HepG2 (cell line): ENCODE results near the gene MED15. TPM values are rescaled to one million over a fixed set of nuclear protein-coding genes. Genes with fewer than 3 reads are reported as not detected.

Experiments used
- AKNA ChIP-seq: sonication (generic); formaldehyde crosslinking; IDR thresholded peaks from 2 replicates; pipeline ENCODE4 v1.4.0; 2020; ENCODE audit warnings: missing genetic modification reagents, borderline replicate concordance
- CBX2 ChIP-seq, 2 experiments: fragments of 200-600 bp in 1 of 2; sonication (generic); formaldehyde crosslinking in 1 of 2; IDR thresholded peaks; 2 replicates each; pipeline versions ENCODE4 v1.7.0 to v1.8.1; 2018 to 2022; ENCODE audit warnings: low read depth in 2 of 2, low read length in 1 of 2, mild to moderate bottlenecking in 1 of 2, missing genetic modification reagents in 1 of 2
- EP300 ChIP-seq, 3 experiments: sonication (generic) in 1 of 3; formaldehyde crosslinking in 1 of 3; IDR thresholded peaks; 2 replicates each; pipeline versions ENCODE4 v1.5.1 to v1.6.1; 2011 to 2020; ENCODE audit warnings: low read depth in 2 of 3, low read length in 2 of 3, borderline replicate concordance in 1 of 3, improper control_type of control experiment in 1 of 3, mild to moderate bottlenecking in 1 of 3, missing genetic modification reagents in 1 of 3, moderate library complexity in 1 of 3
- NPAS2 ChIP-seq: sonication (generic); formaldehyde crosslinking; IDR thresholded peaks from 2 replicates; pipeline ENCODE4 v1.8.0; 2022; ENCODE audit warnings: mild to moderate bottlenecking, missing genetic modification reagents, borderline replicate concordance
- POLR2AphosphoS5 ChIP-seq: IDR thresholded peaks from 2 replicates; pipeline ENCODE4 v1.6.1; 2012; ENCODE audit warnings: low read depth, low read length
- RFXAP ChIP-seq: sonication (generic); formaldehyde crosslinking; IDR thresholded peaks from 2 replicates; pipeline ENCODE4 v1.4.0; 2020; ENCODE audit warnings: missing genetic modification reagents, borderline replicate concordance
- SP5 ChIP-seq: IDR thresholded peaks from 2 replicates; pipeline ENCODE4 v1.6.1; 2016; ENCODE audit warnings: low read depth, borderline replicate concordance
- SRF ChIP-seq: IDR thresholded peaks from 2 replicates; pipeline ENCODE4 v1.6.1; 2011; ENCODE audit warnings: mild to moderate bottlenecking, low read depth, low read length, moderate library complexity
- THAP9 ChIP-seq: sonication (generic); formaldehyde crosslinking; IDR thresholded peaks from 2 replicates; pipeline ENCODE4; 2020; ENCODE audit warnings: missing genetic modification reagents, mild to moderate bottlenecking, borderline replicate concordance
- ZKSCAN5 ChIP-seq: sonication (generic); formaldehyde crosslinking; IDR thresholded peaks from 2 replicates; pipeline ENCODE4 v1.5.1; 2020; ENCODE audit warnings: mild to moderate bottlenecking, missing genetic modification reagents
- ZMYM4 ChIP-seq: sonication (generic); formaldehyde crosslinking; IDR thresholded peaks from 2 replicates; pipeline ENCODE4 v1.8.1; 2023; ENCODE audit warnings: mild to moderate bottlenecking, missing genetic modification reagents
- ZNF232 ChIP-seq: sonication (generic); formaldehyde crosslinking; IDR thresholded peaks from 2 replicates; pipeline ENCODE4 v1.4.0; 2020; ENCODE audit warnings: missing genetic modification reagents, borderline replicate concordance
- ZNF782 ChIP-seq: sonication (generic); formaldehyde crosslinking; IDR thresholded peaks from 2 replicates; pipeline ENCODE4 v1.4.0; 2020; ENCODE audit warnings: missing genetic modification reagents, mild to moderate bottlenecking, borderline replicate concordance
- ZNF784 ChIP-seq: sonication (generic); formaldehyde crosslinking; IDR thresholded peaks from 2 replicates; pipeline ENCODE4 v1.5.1; 2020; ENCODE audit warnings: missing genetic modification reagents, mild to moderate bottlenecking, borderline replicate concordance
- ZNF792 ChIP-seq: IDR thresholded peaks from 2 replicates; pipeline ENCODE4 v1.6.1; 2016
- polyA plus RNA-seq, 8 experiments: library from polyadenylated mRNA; depleted of rRNA in 3 of 8; stranded (reverse) in 7 of 8; unstranded in 1 of 8; fragments of >200 nt; fragmentation: Illumina TruSeq in 4 of 8; extraction: Trizol in 4 of 8; gene quantifications; 2 replicates each; pipeline versions ENCODE4 v1.2.1 to v1.2.3, GENCODE V29; 2011 to 2016; ENCODE audit warnings: low read depth in 4 of 8, missing spikeins in 1 of 8, mixed read lengths in 1 of 8; ENCODE audit not compliant: insufficient read depth in 1 of 8
- total RNA-seq, 5 experiments: library from RNA; depleted of rRNA; stranded (reverse); fragments of >200 nt; fragmentation: Illumina TruSeq; extraction: Trizol; gene quantifications; 2 replicates each; pipeline ENCODE4 v1.2.3, GENCODE V29; 2016; ENCODE audit warnings: low read depth in 1 of 5
- TF ChIP-seq, protein P1 (sequence below): sonication (generic); formaldehyde crosslinking; IDR thresholded peaks from 2 replicates; pipeline ENCODE4 v1.4.0; 2020; ENCODE audit warnings: missing genetic modification reagents

Gene MED15
- total and polyA plus RNA-seq, 2 of the 13 experiments (the other 11 are each of a cell fraction or from before 2014, with no cell fraction given): 14.3 to 27.0 TPM

- no peak for TF ChIP-seq SP5 (CRISPR knock-in tag)
- peak; percentile 88 for TF ChIP-seq POLR2AphosphoS5
- TF ChIP-seq ZNF782 (CRISPR knock-in tag): peak; percentile 80
- peak; percentile 66 for TF ChIP-seq ZMYM4 (CRISPR knock-in tag)
- TF ChIP-seq NPAS2: no peak
- no peak for TF ChIP-seq CBX2 (IDR thresholded peaks at IDR 0.05; ENCODE audit: low read depth, low read length)
- TF ChIP-seq CBX2 (CRISPR knock-in tag; IDR thresholded peaks at IDR 0.05; ENCODE audit: low read depth): no peak
- TF ChIP-seq SRF: 0 out of 2 replicates have a peak, but pooled peaks have one; percentile 16
- TF ChIP-seq ZKSCAN5: no peak
- 0 out of 2 replicates have a peak, but pooled peaks have one; percentile 46 for TF ChIP-seq ZNF232 (CRISPR knock-in tag)
- TF ChIP-seq ZNF792 (CRISPR knock-in tag): peak; percentile 87
- TF ChIP-seq EP300 (IDR thresholded peaks at IDR 0.05; ENCODE audit: low read depth in 2 of 2, low read length in 2 of 2): peak in 1 of 2 experiments; percentile 25; a peak in 1 of 4 replicates
- TF ChIP-seq EP300 (CRISPR knock-in tag; IDR thresholded peaks at IDR 0.05; ENCODE audit: borderline replicate concordance): no peak; the same call in 1 of the 2 replicates
- TF ChIP-seq, protein P1, sequence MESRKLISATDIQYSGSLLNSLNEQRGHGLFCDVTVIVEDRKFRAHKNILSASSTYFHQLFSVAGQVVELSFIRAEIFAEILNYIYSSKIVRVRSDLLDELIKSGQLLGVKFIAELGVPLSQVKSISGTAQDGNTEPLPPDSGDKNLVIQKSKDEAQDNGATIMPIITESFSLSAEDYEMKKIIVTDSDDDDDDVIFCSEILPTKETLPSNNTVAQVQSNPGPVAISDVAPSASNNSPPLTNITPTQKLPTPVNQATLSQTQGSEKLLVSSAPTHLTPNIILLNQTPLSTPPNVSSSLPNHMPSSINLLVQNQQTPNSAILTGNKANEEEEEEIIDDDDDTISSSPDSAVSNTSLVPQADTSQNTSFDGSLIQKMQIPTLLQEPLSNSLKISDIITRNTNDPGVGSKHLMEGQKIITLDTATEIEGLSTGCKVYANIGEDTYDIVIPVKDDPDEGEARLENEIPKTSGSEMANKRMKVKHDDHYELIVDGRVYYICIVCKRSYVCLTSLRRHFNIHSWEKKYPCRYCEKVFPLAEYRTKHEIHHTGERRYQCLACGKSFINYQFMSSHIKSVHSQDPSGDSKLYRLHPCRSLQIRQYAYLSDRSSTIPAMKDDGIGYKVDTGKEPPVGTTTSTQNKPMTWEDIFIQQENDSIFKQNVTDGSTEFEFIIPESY (CRISPR knock-in tag): peak; percentile 25; the same call in 1 of the 2 replicates
- TF ChIP-seq ZNF784 (CRISPR knock-in tag): peak; percentile 49; the same call in 1 of the 2 replicates
- TF ChIP-seq RFXAP: 0 out of 2 replicates have a peak, but pooled peaks have one; percentile 83
- no peak for TF ChIP-seq AKNA (CRISPR knock-in tag)
- peak; percentile 93; the same call in 1 of the 2 replicates for TF ChIP-seq THAP9 (CRISPR knock-in tag)
Observed at GRCh38 chr22:20507253-20508066, at the start of gene MED15 (continued).
